Measurements from ENCODE around the gene TENM4.

The TENM4 gene

DNA sequence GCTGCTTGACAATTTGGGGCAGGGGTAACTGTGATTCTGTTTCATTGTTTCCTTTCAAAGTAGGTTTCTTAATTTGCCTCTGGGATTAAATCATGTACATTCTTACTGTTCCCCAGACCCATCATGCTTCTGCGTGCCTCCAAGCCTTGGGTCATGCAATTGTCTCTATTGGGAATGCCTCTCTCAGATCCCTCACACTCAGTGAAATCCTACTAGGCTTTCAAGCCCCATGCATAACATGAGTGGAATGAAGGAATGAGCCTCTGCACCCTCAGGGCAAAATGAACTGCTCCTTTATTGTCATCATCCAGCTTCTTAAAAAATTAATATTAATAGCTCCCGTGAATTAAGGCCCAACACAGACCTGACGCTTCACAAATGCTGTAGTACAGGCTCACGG lies 381.7 kb downstream of the TENM4 start:
- H3K4me3 ChIP-seq (ENCODE audit: low read depth, low read length), result no peak overlapping the region
- DNase-seq (ENCODE audit: low read depth, low spot score), result no peak
- ChIA-PET CTCF (interaction anchor here (1.0 to 6.3 kb wide), 4 partner anchors 12 to 414 kb away, joined by 3 to 32 read pairs (median 18); no protein-coding TSS in a partner anchor), POLR2A (no interaction called here)
- TF ChIP-seq, protein P1, sequence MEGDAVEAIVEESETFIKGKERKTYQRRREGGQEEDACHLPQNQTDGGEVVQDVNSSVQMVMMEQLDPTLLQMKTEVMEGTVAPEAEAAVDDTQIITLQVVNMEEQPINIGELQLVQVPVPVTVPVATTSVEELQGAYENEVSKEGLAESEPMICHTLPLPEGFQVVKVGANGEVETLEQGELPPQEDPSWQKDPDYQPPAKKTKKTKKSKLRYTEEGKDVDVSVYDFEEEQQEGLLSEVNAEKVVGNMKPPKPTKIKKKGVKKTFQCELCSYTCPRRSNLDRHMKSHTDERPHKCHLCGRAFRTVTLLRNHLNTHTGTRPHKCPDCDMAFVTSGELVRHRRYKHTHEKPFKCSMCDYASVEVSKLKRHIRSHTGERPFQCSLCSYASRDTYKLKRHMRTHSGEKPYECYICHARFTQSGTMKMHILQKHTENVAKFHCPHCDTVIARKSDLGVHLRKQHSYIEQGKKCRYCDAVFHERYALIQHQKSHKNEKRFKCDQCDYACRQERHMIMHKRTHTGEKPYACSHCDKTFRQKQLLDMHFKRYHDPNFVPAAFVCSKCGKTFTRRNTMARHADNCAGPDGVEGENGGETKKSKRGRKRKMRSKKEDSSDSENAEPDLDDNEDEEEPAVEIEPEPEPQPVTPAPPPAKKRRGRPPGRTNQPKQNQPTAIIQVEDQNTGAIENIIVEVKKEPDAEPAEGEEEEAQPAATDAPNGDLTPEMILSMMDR (IDR thresholded peaks at IDR 0.05; ENCODE audit: insufficient read depth, low read length, missing control alignments), result no peak

DNA sequence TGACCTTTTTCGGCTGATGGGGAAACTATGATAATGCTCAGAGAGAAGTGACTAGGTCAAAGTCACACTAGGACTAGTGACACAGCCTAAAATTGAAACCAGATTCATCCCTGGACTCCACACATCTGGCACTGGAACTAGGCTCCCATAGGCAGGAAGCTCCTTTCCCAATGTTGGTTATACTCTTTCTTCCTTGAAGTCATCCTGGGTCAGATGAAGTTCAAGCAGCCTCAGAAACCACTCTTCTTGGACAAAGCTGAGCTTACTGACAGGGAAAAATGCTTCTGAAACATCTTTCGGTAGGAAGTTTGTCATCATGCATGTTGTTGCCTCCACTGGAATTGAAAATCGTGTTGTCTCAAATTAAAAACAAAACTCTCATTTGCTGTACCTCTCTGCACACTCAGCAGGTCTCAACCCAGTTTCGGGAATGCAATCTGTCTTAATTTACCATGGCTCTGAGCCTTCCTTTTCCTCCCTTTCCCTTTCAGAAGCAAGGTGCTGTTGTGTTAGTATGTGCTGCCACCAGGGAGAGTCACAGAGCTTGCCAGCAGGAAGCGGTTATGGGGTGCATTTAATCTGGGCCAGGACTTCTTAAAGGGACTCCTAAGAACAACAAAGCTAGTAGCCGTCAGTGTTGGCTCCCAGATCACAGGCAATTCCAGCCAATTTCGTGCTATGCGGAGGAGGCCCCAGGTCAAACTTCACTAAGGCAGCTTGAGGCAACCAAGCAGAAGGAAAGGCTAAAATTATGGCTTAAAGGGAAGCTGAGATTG lies 384.8 kb downstream of the TENM4 start:
- POLR2A ChIA-PET, result interaction anchor here (2.2 kb wide), 1 partner anchor 38 kb away, joined by 5 read pairs; no protein-coding TSS in a partner anchor
- peak; percentile 31 for DNase-seq (ENCODE audit: low read depth, low spot score)
- TF ChIP-seq, protein P1 (IDR thresholded peaks at IDR 0.05; ENCODE audit: insufficient read depth, low read length, missing control alignments), result peak; percentile 37
- no peak overlapping the region for H3K4me3 ChIP-seq (ENCODE audit: low read depth, low read length)
- CTCF ChIA-PET, result interaction anchor here (1.0 to 2.2 kb wide), 15 partner anchors 8 to 411 kb away, joined by 3 to 13 read pairs (median 3); no protein-coding TSS in a partner anchor

DNA sequence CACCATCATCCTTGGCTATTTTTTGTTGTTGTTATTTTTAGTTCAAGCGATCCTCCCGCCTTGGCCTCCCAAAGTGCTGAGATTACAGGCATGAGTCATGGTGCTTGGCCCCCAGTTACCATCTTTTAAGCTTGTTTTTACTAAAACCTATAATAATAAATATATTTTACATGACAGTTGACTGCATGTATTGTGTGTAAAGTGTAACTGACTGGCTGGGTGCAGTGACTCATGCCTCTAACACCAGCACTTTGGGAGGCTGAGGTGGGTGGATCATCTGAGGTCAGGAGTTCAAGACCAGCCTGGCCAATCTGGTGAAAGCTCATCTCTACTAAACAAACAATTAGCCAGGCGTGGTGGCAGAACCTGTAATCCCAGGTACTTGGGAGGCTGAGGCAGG lies 386.2 kb downstream of the TENM4 start:
- H3K4me3 ChIP-seq (ENCODE audit: low read depth, low read length), result no peak overlapping the region
- CTCF ChIA-PET, result interaction anchor here (1.0 to 6.2 kb wide), 8 partner anchors 10 to 409 kb away, joined by 3 to 45 read pairs (median 4); no protein-coding TSS in a partner anchor
- TF ChIP-seq, protein P1 (IDR thresholded peaks at IDR 0.05; ENCODE audit: insufficient read depth, low read length, missing control alignments), result no peak
- DNase-seq (ENCODE audit: low read depth, low spot score), result no peak
- POLR2A ChIA-PET, result interaction anchor here (2.2 kb wide), 1 partner anchor 36 kb away, joined by 5 read pairs; no protein-coding TSS in a partner anchor

DNA sequence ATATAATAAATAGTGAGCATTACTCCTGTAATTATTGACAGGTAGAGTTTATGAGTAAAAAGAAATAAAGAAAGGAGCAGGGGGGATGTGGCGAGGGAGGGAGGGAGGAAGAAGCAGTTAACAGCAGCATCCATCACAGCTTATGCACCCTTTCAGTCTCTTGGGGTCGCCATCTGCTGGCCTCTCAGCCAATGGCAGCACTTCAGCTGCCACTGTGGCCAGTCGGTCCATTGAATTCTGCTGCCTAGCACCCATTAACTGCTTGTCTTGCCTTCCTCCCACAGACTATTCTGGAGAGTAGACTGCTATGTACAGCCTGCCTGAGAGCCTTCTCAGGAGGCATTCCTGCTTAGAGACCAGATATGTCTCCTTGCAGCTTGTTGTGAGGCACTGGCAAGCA lies 388.3 kb downstream of the TENM4 start:
- H3K4me3 ChIP-seq (ENCODE audit: low read depth, low read length), result no peak overlapping the region
- POLR2A ChIA-PET, result no interaction called here
- DNase-seq (ENCODE audit: low read depth, low spot score), result no peak
- CTCF ChIA-PET, result interaction anchor here (1.0 to 6.2 kb wide), 13 partner anchors 11 to 407 kb away, joined by 3 to 45 read pairs (median 4); no protein-coding TSS in a partner anchor
- TF ChIP-seq, protein P1 (IDR thresholded peaks at IDR 0.05; ENCODE audit: insufficient read depth, low read length, missing control alignments), result peak; percentile 38

DNA sequence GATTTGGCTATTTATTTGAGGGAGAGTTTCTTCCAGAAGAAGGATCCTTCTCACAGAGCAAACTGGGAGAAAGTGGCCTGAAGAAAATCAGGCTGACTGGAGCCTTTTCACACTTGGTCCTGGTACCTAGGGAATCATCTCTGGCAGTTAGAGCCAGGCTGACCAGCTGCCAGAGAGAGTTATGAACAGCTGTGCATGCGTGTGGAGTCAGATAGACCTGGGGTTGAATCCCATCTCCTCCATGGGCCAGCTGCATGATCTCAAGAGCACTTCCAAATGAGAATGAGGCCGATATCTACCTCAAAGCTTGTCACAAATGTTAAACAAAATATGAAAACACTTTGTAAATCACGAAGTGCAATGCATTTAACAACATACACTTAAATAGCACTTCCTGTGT lies 390.0 kb downstream of the TENM4 start:
- CTCF ChIA-PET, result interaction anchor here (1.3 to 6.2 kb wide), 4 partner anchors 9 to 442 kb away, joined by 3 to 45 read pairs (median 11); no protein-coding TSS in a partner anchor
- no peak overlapping the region for H3K4me3 ChIP-seq (ENCODE audit: low read depth, low read length)
- POLR2A ChIA-PET, result no interaction called here
- TF ChIP-seq, protein P1 (IDR thresholded peaks at IDR 0.05; ENCODE audit: insufficient read depth, low read length, missing control alignments), result no peak
- DNase-seq (ENCODE audit: low read depth, low spot score), result no peak

DNA sequence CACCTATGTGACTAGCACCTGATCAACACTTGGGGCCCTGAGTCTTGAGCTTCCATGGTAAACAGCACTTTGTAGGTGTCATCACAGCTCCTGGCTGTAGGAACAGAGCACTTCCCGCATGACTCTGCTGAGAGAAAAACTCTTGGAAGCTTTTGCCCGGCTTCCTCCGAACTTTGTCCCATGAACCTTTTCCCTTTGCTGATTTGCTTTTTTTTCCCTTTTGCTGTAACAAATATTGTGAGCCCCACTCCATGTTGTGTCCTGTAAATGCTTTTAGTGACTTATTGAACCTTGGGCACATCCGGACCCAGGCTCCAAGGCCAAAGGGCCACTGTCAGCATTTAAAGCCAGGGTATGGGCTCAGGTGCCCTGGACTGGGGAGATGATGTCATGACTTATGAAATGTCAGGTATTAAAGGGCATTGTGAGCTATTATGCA lies 391.1 kb downstream of the TENM4 start:
- no peak overlapping the region for H3K4me3 ChIP-seq (ENCODE audit: low read depth, low read length)
- POLR2A ChIA-PET, result no interaction called here
- TF ChIP-seq, protein P1 (IDR thresholded peaks at IDR 0.05; ENCODE audit: insufficient read depth, low read length, missing control alignments), result no peak
- DNase-seq (ENCODE audit: low read depth, low spot score), result no peak
- CTCF ChIA-PET, result interaction anchor here (1.3 to 6.2 kb wide), 4 partner anchors 11 to 443 kb away, joined by 3 to 45 read pairs (median 11); no protein-coding TSS in a partner anchor
